Measurements from ENCODE around the gene VCAN.

Gene VCAN

GRCh38 chr5:83564069-83564749 lies 92.7 kb downstream of the VCAN start:
- no peak for DNase-seq (ENCODE audit: low spot score)

- DNase-seq (ENCODE audit: low spot score) = no peak
Measured at GRCh38 chr5:83567741-83568140, 96.2 kb downstream of the VCAN start.

DNA sequence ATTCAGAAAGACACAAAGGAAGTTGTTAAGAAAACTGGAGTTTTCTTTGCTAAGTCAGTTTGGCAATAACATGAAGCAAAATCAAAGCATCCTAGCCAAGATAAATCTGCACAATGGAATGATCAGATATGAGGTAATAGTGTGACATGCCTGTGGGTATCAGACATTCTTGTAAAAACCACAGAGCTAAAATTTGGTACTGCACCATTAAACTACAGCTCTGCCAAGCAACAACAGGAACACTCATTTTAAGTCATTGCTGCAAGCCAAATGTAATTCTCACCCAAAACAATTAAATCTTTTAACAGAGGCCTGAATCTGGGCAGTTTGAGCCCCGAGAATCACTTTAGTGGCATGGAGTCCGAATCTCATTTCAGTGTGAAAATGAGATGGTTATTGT lies 96.6 kb downstream of the VCAN start:
- no peak for DNase-seq (ENCODE audit: low spot score)

DNA sequence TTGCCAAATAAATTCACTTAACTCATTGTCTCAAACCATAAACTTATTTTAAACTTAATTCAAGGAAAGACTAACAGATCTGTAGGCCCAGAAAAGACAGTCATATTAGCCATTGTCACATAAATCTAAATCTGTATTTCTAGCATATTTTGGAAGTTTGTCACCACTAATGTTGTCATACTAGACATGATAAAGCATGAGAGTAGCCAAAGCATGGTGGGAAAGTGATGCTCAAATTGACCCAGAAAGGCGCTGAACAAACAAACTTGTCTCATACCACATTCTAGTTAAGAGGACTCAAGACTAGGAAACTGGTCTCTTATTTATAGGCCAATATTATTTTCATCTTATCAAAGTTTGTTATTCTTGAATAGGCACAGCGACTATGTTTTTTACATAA lies 99.4 kb downstream of the VCAN start:
- DNase-seq (ENCODE audit: low spot score) = no peak

DNA sequence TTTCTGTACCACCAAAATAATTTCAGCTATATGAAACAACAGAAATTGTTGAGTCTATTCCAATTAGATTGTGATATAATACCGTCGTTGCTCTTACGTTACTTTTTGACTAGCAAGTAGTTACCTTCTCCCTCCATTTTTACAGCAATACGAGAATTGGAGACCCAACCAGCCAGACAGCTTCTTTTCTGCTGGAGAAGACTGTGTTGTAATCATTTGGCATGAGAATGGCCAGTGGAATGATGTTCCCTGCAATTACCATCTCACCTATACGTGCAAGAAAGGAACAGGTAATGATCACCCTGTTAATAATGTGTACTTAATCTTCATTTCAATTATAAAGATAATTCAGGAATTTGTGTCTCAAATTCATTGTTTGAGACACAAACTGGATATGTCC lies 100.7 kb downstream of the VCAN start:
- no peak for DNase-seq (ENCODE audit: low spot score)

- DNase-seq (ENCODE audit: low spot score) = no peak
Measured at GRCh38 chr5:83576341-83576740, 104.8 kb downstream of the VCAN start.

- no peak for DNase-seq (ENCODE audit: low spot score)
Measured at GRCh38 chr5:83577036-83577636, 105.6 kb downstream of the VCAN start.

- no peak for DNase-seq (ENCODE audit: low spot score)
Measured at GRCh38 chr5:83583859-83584258, 112.3 kb downstream of the VCAN start.

- no peak for DNase-seq (ENCODE audit: low spot score)
Measured at GRCh38 chr5:83586874-83587776, 115.6 kb downstream of the VCAN start.

- no peak for DNase-seq (ENCODE audit: low spot score)
Measured at GRCh38 chr5:83589786-83590185, 118.2 kb downstream of the VCAN start.

DNA sequence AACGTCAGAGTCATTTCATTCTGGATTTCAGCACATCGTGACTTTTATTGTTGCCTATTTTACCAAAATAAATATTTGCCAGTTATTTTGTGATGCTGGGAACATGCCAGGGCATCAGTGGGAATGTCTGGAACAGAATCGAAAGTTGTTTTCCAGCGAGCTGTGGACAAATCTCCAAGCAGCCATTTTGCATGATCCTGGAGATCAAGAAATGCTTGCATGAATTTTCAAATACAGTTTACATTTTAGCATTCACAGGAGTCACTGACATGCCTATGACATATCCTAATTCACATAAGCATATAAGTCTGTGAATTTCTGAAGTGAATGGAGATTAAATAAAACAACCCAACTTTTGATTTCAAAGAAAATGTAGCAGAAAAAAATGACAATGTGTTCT lies 119.4 kb downstream of the VCAN start:
- DNase-seq (ENCODE audit: low spot score) = no peak

- no peak for DNase-seq (ENCODE audit: low spot score)
Measured at GRCh38 chr5:83595217-83595616, 123.7 kb downstream of the VCAN start.

DNA sequence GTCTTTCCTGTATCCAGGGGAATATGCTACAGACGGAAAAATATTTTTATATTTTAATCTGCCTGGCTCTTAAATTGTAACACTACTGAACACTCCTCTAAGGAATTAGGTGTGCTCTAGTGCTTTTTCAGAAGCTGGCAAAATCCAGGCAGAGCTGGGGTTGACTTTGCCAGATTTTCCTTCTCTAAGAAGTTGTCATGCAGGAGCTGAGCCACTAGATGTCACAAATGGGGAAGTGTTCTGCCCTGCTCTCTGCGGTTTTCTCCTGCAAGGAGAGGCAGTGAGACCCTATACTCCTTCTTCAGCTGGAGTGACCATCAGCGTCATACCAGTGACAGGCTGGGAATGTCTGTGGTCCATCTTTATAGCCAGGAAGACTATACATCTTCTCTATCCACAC lies 136.6 kb downstream of the VCAN start:
- no peak for DNase-seq (ENCODE audit: low spot score)

- DNase-seq (ENCODE audit: low spot score) = no peak
Measured at GRCh38 chr5:83614841-83615240, 143.3 kb downstream of the VCAN start.

DNA sequence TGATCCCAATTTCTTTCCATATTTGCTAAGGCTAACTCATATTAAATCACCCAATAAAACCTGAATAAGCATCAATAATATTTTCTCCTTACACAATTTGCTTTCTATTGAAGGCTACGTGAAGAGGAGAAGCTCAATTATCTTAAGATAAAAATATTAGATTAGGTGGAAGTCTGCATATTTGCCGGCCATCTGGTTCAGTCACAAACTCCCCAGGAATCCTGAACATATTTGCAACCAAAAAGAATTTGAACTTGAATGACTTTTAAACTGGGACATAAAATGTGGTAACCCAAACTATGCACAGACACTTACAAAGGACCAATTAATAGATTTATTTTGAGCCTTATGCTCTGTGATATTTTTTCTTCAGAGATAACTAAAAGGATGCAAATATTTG lies 156.8 kb downstream of the VCAN start:
- no peak for DNase-seq (ENCODE audit: low spot score)
